OCI-LY1 (cell line): ENCODE results near the gene DDX1.

Experiments used
- H2AFZ ChIP-seq: fragments of 200-600 bp; sonication (generic), shearing (Covaris generic); 2 replicates; pipeline ENCODE4 v1.6.0; 2014; ENCODE audit warnings: antibody characterized with exemption, mild to moderate bottlenecking, low read length
- H3F3A ChIP-seq: fragments of 200-600 bp; sonication (generic), shearing (Covaris generic); 2 replicates; pipeline ENCODE4 v1.6.0; 2014; ENCODE audit warnings: mild to moderate bottlenecking, antibody characterized with exemption, low read length, moderate library complexity; ENCODE audit not compliant: insufficient read depth
- H3K27ac ChIP-seq: fragments of 200-600 bp; sonication (generic); 2 replicates; pipeline ENCODE4 v1.5.1; 2014; ENCODE audit warnings: low read length, mixed run types, mild to moderate bottlenecking, low read depth; ENCODE audit not compliant: poor library complexity, severe bottlenecking
- H3K27me3 ChIP-seq: fragments of 200-600 bp; sonication (generic); 2 replicates; pipeline ENCODE4 v1.6.0; 2014; ENCODE audit warnings: antibody characterized with exemption, mild to moderate bottlenecking, low read length, moderate library complexity; ENCODE audit not compliant: insufficient read depth
- H3K36me3 ChIP-seq: fragments of 200-600 bp; sonication (generic); 2 replicates; pipeline ENCODE4 v1.6.1; 2014; ENCODE audit warnings: mild to moderate bottlenecking, antibody characterized with exemption, low read length, moderate library complexity, mixed read lengths; ENCODE audit not compliant: insufficient read depth
- H3K4me1 ChIP-seq: fragments of 200-600 bp; sonication (generic); 2 replicates; pipeline ENCODE4 v1.5.1; 2014; ENCODE audit warnings: mild to moderate bottlenecking, low read length, moderate library complexity; ENCODE audit not compliant: insufficient read depth, severe bottlenecking
- H3K4me2 ChIP-seq: fragments of 200-600 bp; sonication (generic), shearing (Covaris generic); 2 replicates; pipeline ENCODE4 v1.6.1; 2014; ENCODE audit warnings: low read length
- H3K4me3 ChIP-seq: fragments of 200-600 bp; sonication (generic); 2 replicates; pipeline ENCODE4 v1.5.1; 2014; ENCODE audit warnings: low read length, low read depth, mild to moderate bottlenecking, mixed read lengths; ENCODE audit not compliant: poor library complexity, severe bottlenecking
- H3K79me2 ChIP-seq: fragments of 200-600 bp; shearing (Covaris generic); 2 replicates; pipeline ENCODE4 v1.6.1; 2016; ENCODE audit warnings: mixed run types, low read length, mixed read lengths; ENCODE audit not compliant: insufficient read depth
- H3K9ac ChIP-seq: fragments of 200-600 bp; sonication (generic), shearing (Covaris generic); 2 replicates; pipeline ENCODE4 v1.6.1; 2014; ENCODE audit warnings: mild to moderate bottlenecking, low read length, mixed read lengths
- H3K9me2 ChIP-seq: fragments of 200-600 bp; sonication (generic), shearing (Covaris generic); 2 replicates; pipeline ENCODE4 v1.6.1; 2014; ENCODE audit warnings: low read depth, mild to moderate bottlenecking, low read length, mixed read lengths
- H3K9me3 ChIP-seq: fragments of 200-600 bp; shearing (Covaris generic); 2 replicates; pipeline ENCODE4 v1.6.1; 2014; ENCODE audit warnings: low read length, mixed read lengths
- H4K20me1 ChIP-seq: fragments of 200-600 bp; sonication (generic), shearing (Covaris generic); 2 replicates; pipeline ENCODE4 v1.6.0; 2016; ENCODE audit warnings: mild to moderate bottlenecking, low read length; ENCODE audit not compliant: insufficient read depth
- CTCF ChIP-seq: fragments of 200-600 bp; sonication (generic), shearing (Covaris generic); IDR thresholded peaks from 2 replicates; pipeline ENCODE4 v1.5.1; 2017; ENCODE audit warnings: mild to moderate bottlenecking, antibody characterized with exemption, low read length, moderate library complexity, mixed read lengths
- EZH2 ChIP-seq: fragments of 200-600 bp; sonication (generic), shearing (Covaris generic); IDR thresholded peaks from 2 replicates; pipeline ENCODE4 v1.8.0; 2017; ENCODE audit warnings: borderline replicate concordance, mixed run types, mild to moderate bottlenecking, antibody characterized with exemption, low read length, moderate library complexity, mixed read lengths

DDX1 gene

GRCh38 chr2:15557887-15558311 lies 33.8 kb upstream of the DDX1 start:
- Histone ChIP-seq H4K20me1 (no peaks in the 10 kb centered on the region), H3K9me2 (no peaks in the 10 kb centered on the region), H3K4me1 (peaks cover 28% of the 10 kb centered on the region), H3K4me2 (peak overlapping the region; percentile 20; the same call in 1 of the 2 replicates), H3K4me3 (no peak overlapping the region), H3K27ac (no peak overlapping the region), H3K79me2 (peaks cover 10% of the 10 kb centered on the region; the same call in 1 of the 2 replicates), H2AFZ (no peak overlapping the region), H3K36me3 (no peaks in the 10 kb centered on the region), H3K27me3 (no peaks in the 10 kb centered on the region), H3F3A (no peaks in the 10 kb centered on the region), H3K9ac (no peak overlapping the region), H3K9me3 (no peaks in the 10 kb centered on the region)
- TF ChIP-seq EZH2 (no peak), CTCF (no peak)

- Histone ChIP-seq H4K20me1 (no peaks in the 10 kb centered on the region), H3K36me3 (no peaks in the 10 kb centered on the region), H3F3A (no peaks in the 10 kb centered on the region), H3K4me3 (peak overlapping the region; percentile 90), H3K79me2 (peaks cover 10% of the 10 kb centered on the region; the same call in 1 of the 2 replicates), H3K27ac (no peak overlapping the region), H2AFZ (no peak overlapping the region), H3K9me3 (no peaks in the 10 kb centered on the region), H3K4me1 (peaks cover 28% of the 10 kb centered on the region), H3K9me2 (no peaks in the 10 kb centered on the region), H3K4me2 (peak overlapping the region; percentile 71), H3K27me3 (no peaks in the 10 kb centered on the region), H3K9ac (peak overlapping the region; percentile 70)
- TF ChIP-seq CTCF (no peak), EZH2 (no peak)
These were observed 32.1 kb upstream of the DDX1 start for GRCh38 chr2:15559379-15560139.

- Histone ChIP-seq H4K20me1 (no peaks in the 10 kb centered on the region), H3K4me3 (peak overlapping the region; percentile 90), H3K36me3 (no peaks in the 10 kb centered on the region), H3K79me2 (peaks cover 10% of the 10 kb centered on the region; the same call in 1 of the 2 replicates), H2AFZ (no peak overlapping the region), H3K9ac (peak overlapping the region; percentile 70), H3K4me2 (peak overlapping the region; percentile 71), H3K27ac (no peak overlapping the region), H3F3A (no peaks in the 10 kb centered on the region), H3K27me3 (no peaks in the 10 kb centered on the region), H3K9me3 (no peaks in the 10 kb centered on the region), H3K9me2 (no peaks in the 10 kb centered on the region), H3K4me1 (peaks cover 28% of the 10 kb centered on the region)
- TF ChIP-seq EZH2: no peak
- no peak for TF ChIP-seq CTCF
These were observed 31.3 kb upstream of the DDX1 start for GRCh38 chr2:15560140-15560987.
